ENCODE data around the gene IFT57. TPM values are rescaled to one million over a fixed set of nuclear protein-coding genes. Genes with fewer than 3 reads are reported as not detected.

The IFT57 gene
- total and polyA plus RNA-seq, 10 of the 15 experiments (the other 5 are each of a cell fraction or from before 2014, with no cell fraction given) = 1.8 to 25.0 (median 7.5) TPM

GRCh38 chr3:108164391-108164790, 57.8 kb downstream of the IFT57 start:
- Histone ChIP-seq H3K4me2 (ENCODE audit: control insufficient read depth, insufficient read depth) (no peak overlapping the region), H4K20me1 (ENCODE audit: control insufficient read depth, insufficient read depth) (no peaks in the 10 kb centered on the region), H3K27me3 (replicated peaks in 1 of 2; ENCODE audit: control insufficient read depth in 2 of 2, insufficient read depth in 2 of 2, low read length in 1 of 2) (no peaks in the 10 kb centered on the region), H3K27ac (ENCODE audit: control insufficient read depth, insufficient read depth) (no peak overlapping the region), H3K4me1 (ENCODE audit: control insufficient read depth, insufficient read depth, low read length) (no peaks in the 10 kb centered on the region), H3K4me3 (no peak overlapping the region), H3K9me3 (replicated peaks; ENCODE audit: control insufficient read depth, insufficient read depth, low read length) (no peaks in the 10 kb centered on the region), H3K36me3 (ENCODE audit: control insufficient read depth in 2 of 2, insufficient read depth in 2 of 2, low read length in 1 of 2) (no peaks in the 10 kb centered on the region), H3K9ac (ENCODE audit: control insufficient read depth, insufficient read depth, low read length) (no peak overlapping the region), H2AFZ (ENCODE audit: control insufficient read depth, low read depth, low read length) (no peak overlapping the region), H3K79me2 (ENCODE audit: control insufficient read depth, insufficient read depth, low read length) (no peaks in the 10 kb centered on the region)
- in situ Hi-C loops (cut with MboI) = no loop called here
- ChIA-PET CTCF (no interaction called here), RAD21 (ENCODE audit: unreplicated experiment) (interaction anchor here (1.1 kb wide), 1 partner anchor 266 kb away, joined by 3 read pairs; no protein-coding TSS in a partner anchor), SMC1A (ENCODE audit: uncharacterized antibody, unreplicated experiment) (no interaction called here), POLR2A (no interaction called here)
- FAIRE-seq (no peak), DNase-seq (ENCODE audit: low read depth, low spot score) (no peak), ATAC-seq (no peak)
- TF ChIP-seq KLF5 (IDR thresholded peaks at IDR 0.05; ENCODE audit: partially characterized antibody) (no peak), JUNB (IDR thresholded peaks at IDR 0.05) (no peak), ZSCAN29 (IDR thresholded peaks at IDR 0.05) (no peak), CBX5 (IDR thresholded peaks at IDR 0.05; ENCODE audit: low read depth) (no peak), TCF3 (IDR thresholded peaks at IDR 0.05; ENCODE audit: borderline replicate concordance, insufficient read depth, low read depth, low read length) (no peak), CREM (IDR thresholded peaks at IDR 0.05; ENCODE audit: low read depth) (no peak), IRF5 (IDR thresholded peaks at IDR 0.05; ENCODE audit: borderline replicate concordance) (no peak), PBX3 (IDR thresholded peaks at IDR 0.05; ENCODE audit: insufficient replicate concordance, low read depth, low read length) (no peak), PML (IDR thresholded peaks at IDR 0.05; ENCODE audit: low read length) (no peak), REST (IDR thresholded peaks at IDR 0.05; ENCODE audit: low read depth, low read length) (no peak), NR2F1 (conservative IDR thresholded peaks at IDR 0.05) (no peak), RFX5 (IDR thresholded peaks at IDR 0.05; ENCODE audit: low read depth, low read length) (no peak), SREBF1 (IDR thresholded peaks at IDR 0.05; ENCODE audit: low read length) (no peak), BRCA1 (IDR thresholded peaks at IDR 0.05; ENCODE audit: low read depth, low read length) (no peak)
- intact Hi-C loops (cut with micrococcal nuclease; ENCODE audit: unreplicated experiment) = no loop called here
- BruUV-seq (replicated peaks) = no TSS peak
